ENCODE data around the gene FHL3.

DNA sequence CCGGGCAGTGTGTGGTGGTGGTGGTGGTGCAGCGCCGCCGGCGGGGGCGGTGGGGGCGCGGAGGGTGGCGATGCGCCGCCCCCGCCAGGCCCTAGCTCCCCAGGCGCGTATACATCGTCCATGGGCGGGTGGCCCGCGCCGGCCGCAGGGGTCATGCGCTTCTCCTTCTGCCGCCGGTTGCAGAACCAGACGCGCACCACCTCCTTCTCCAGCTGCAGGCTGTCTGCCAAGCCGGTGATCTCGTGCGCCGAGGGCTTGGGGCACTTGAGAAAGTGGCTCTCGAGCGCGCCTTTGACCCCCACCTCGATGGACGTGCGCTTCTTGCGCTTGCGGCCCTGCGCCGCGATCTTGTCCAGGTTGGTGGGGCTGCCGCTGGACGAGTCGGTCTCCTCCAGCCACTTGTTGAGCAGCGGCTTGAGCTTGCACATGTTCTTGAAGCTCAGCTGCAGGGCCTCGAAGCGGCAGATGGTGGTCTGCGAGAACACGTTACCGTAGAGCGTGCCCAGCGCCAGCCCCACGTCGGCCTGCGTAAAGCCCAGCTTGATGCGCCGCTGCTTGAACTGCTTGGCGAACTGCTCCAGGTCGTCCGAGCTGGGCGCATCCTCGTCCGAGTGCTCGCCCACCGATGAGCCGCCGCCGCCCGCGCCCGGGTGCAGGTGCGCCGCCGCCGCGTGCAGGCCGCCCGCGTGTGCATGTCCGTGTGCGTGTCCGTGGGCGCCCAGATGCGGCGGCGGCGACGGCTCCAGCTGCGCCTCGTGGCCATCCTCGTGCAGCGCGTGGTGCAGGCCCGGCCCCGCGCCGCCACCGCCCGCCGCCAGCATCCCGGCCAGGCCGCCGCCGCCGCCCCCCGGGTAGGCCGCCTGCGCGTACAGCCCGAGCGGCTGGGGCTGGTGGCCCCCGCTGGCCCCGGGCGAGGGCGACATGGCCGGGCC, 40.4 kb upstream of the FHL3 start:
- TF ChIP-seq EP300 (IDR thresholded peaks at IDR 0.05), result no peak
- TF ChIP-seq FOSL2 (IDR thresholded peaks at IDR 0.05), result no peak
- no peak for TF ChIP-seq FOSL2 (CRISPR knock-in tag; IDR thresholded peaks at IDR 0.05)
- no peak for TF ChIP-seq KDM5A (IDR thresholded peaks at IDR 0.05)
- TF ChIP-seq, protein P1, sequence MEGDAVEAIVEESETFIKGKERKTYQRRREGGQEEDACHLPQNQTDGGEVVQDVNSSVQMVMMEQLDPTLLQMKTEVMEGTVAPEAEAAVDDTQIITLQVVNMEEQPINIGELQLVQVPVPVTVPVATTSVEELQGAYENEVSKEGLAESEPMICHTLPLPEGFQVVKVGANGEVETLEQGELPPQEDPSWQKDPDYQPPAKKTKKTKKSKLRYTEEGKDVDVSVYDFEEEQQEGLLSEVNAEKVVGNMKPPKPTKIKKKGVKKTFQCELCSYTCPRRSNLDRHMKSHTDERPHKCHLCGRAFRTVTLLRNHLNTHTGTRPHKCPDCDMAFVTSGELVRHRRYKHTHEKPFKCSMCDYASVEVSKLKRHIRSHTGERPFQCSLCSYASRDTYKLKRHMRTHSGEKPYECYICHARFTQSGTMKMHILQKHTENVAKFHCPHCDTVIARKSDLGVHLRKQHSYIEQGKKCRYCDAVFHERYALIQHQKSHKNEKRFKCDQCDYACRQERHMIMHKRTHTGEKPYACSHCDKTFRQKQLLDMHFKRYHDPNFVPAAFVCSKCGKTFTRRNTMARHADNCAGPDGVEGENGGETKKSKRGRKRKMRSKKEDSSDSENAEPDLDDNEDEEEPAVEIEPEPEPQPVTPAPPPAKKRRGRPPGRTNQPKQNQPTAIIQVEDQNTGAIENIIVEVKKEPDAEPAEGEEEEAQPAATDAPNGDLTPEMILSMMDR (IDR thresholded peaks at IDR 0.05), result no peak
- TF ChIP-seq NPAS2 (CRISPR knock-in tag; IDR thresholded peaks at IDR 0.05; ENCODE audit: borderline replicate concordance), result no peak
- no peak for TF ChIP-seq JUN (IDR thresholded peaks at IDR 0.05)
- TF ChIP-seq FOXS1 (CRISPR knock-in tag; IDR thresholded peaks at IDR 0.05), result no peak
- TF ChIP-seq RAD21 (conservative IDR thresholded peaks at IDR 0.05 in 1 of 2, IDR thresholded peaks at IDR 0.05 in 1 of 2), result no peak
- no peak for TF ChIP-seq MAFK (IDR thresholded peaks at IDR 0.05; ENCODE audit: partially characterized antibody)
- TF ChIP-seq, protein P2, sequence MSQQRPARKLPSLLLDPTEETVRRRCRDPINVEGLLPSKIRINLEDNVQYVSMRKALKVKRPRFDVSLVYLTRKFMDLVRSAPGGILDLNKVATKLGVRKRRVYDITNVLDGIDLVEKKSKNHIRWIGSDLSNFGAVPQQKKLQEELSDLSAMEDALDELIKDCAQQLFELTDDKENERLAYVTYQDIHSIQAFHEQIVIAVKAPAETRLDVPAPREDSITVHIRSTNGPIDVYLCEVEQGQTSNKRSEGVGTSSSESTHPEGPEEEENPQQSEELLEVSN (IDR thresholded peaks at IDR 0.05; ENCODE audit: borderline replicate concordance, low read depth), result no peak
- TF ChIP-seq PHF8 (IDR thresholded peaks at IDR 0.05; ENCODE audit: borderline replicate concordance, low read depth), result no peak
